ENCODE results near the gene PPP2R2B. TPM values are rescaled to one million over a fixed set of nuclear protein-coding genes. Genes with fewer than 3 reads are reported as not detected.

Gene PPP2R2B
- total RNA-seq, 1 donor from 2014 or later: 10.0 TPM

DNA sequence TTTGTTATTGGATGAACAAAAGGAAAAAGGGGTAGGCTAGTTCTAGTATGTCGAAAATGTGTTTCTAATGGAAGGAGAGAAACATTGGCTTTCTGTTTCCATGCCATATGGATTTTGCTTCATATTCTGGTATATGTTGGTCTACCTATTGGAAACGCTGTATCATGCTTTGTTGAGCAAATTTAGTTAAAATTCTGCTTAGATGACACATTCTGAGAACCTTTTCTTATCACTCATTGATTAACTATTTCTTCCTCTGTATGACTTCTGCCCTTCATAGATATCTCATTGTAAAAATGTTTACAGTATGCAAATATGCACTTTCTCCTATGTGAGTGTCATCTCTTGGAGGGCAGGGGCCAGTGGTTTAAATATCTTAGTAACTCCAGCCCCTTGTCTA, 293.8 kb downstream of the PPP2R2B start:
- Histone ChIP-seq H3K4me1 (no peaks in the 10 kb centered on the region), H3K36me3 (no peaks in the 10 kb centered on the region), H3K4me3 (no peak overlapping the region), H3K9me3 (no peaks in the 10 kb centered on the region), H3K27me3 (no peaks in the 10 kb centered on the region), H3K27ac (no peak overlapping the region)
- intact Hi-C loops (cut with DNase I): no loop called here
- TF ChIP-seq, protein P1, sequence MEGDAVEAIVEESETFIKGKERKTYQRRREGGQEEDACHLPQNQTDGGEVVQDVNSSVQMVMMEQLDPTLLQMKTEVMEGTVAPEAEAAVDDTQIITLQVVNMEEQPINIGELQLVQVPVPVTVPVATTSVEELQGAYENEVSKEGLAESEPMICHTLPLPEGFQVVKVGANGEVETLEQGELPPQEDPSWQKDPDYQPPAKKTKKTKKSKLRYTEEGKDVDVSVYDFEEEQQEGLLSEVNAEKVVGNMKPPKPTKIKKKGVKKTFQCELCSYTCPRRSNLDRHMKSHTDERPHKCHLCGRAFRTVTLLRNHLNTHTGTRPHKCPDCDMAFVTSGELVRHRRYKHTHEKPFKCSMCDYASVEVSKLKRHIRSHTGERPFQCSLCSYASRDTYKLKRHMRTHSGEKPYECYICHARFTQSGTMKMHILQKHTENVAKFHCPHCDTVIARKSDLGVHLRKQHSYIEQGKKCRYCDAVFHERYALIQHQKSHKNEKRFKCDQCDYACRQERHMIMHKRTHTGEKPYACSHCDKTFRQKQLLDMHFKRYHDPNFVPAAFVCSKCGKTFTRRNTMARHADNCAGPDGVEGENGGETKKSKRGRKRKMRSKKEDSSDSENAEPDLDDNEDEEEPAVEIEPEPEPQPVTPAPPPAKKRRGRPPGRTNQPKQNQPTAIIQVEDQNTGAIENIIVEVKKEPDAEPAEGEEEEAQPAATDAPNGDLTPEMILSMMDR (IDR thresholded peaks at IDR 0.05): no peak
- no peak for DNase-seq (ENCODE audit: low spot score in 2 of 2)

DNA sequence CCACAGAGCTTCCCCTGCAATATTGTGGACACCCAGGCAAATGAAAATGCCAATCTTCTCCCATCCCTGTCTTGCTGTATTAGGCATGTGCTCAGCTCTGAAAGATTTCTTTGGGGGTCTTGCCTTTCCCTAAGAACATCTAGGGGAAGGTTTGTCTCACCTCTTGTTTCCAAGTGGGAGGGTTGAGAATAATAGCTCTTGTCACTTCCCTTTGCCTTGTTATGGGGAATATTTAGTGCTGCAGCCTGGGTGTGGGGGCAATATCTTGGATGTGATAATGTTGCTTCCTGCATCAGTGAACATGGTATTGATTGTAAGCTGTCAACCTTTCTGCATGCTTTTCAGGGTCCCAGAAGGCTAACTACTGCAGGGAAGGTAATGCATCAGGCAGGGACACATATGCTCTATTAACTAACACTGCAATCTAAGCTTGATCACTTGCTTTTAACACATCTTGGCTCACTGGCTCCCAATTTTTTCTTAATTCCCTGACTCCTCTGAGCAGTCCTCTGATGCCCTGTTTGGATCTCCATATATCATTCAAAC, 296.4 kb downstream of the PPP2R2B start:
- intact Hi-C loops (cut with DNase I): no loop called here
- H3K4me1 ChIP-seq: no peaks in the 10 kb centered on the region
- no peak overlapping the region for H3K4me3 ChIP-seq
- no peak for DNase-seq (ENCODE audit: low spot score in 2 of 2)
- no peaks in the 10 kb centered on the region for H3K9me3 ChIP-seq
- no peak overlapping the region for H3K27ac ChIP-seq
- H3K27me3 ChIP-seq: no peaks in the 10 kb centered on the region
- H3K36me3 ChIP-seq: no peaks in the 10 kb centered on the region
- TF ChIP-seq, protein P1 (IDR thresholded peaks at IDR 0.05): no peak

DNA sequence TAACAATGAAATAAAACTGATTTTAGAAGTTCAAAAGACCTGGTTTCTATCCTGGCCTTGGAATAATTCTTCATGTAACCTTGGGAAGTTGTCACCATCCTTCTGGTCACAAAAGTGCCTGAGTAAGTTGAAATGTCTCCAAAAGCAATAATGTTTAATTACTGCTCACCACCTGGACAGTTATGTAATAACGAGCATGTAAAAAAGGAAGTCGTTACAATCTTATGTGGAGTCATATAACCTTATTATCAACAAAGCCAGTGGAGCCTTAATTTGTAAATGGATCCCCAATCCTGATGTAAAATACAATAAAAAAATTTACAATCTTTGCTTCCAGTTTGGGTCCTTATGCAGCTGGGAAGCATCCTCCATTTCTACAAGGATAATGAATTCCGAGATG, 298.3 kb downstream of the PPP2R2B start:
- no peaks in the 10 kb centered on the region for H3K9me3 ChIP-seq
- no peak overlapping the region for H3K4me3 ChIP-seq
- TF ChIP-seq, protein P1 (IDR thresholded peaks at IDR 0.05): no peak
- intact Hi-C loops (cut with DNase I): no loop called here
- DNase-seq (ENCODE audit: low spot score in 2 of 2): no peak
- H3K4me1 ChIP-seq: no peaks in the 10 kb centered on the region
- H3K27me3 ChIP-seq: no peaks in the 10 kb centered on the region
- no peaks in the 10 kb centered on the region for H3K36me3 ChIP-seq
- no peak overlapping the region for H3K27ac ChIP-seq

DNA sequence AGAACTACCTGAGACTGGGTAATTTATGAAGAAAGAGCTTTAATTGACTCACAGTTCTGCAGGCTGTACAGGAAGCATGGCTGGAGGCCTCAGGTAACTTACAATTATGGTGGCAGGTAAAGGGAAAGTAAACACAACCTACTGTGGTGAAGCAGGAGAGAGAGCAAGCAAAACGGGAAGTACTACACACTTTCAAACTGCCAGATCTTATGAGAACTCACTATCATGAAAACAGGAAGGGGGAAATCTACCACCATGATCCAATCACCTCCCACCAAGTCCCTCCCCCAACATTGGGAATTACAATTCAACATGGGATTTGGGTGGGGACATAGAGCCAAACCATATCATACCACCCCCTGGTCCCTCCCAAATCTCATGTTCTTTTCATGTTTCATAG, 303.8 kb downstream of the PPP2R2B start:
- H3K4me1 ChIP-seq: no peaks in the 10 kb centered on the region
- no peaks in the 10 kb centered on the region for H3K9me3 ChIP-seq
- H3K27ac ChIP-seq: no peak overlapping the region
- H3K36me3 ChIP-seq: no peaks in the 10 kb centered on the region
- H3K27me3 ChIP-seq: no peaks in the 10 kb centered on the region
- DNase-seq (ENCODE audit: low spot score in 2 of 2): no peak
- no peak overlapping the region for H3K4me3 ChIP-seq
- intact Hi-C loops (cut with DNase I): no loop called here
- TF ChIP-seq, protein P1 (IDR thresholded peaks at IDR 0.05): no peak

DNA sequence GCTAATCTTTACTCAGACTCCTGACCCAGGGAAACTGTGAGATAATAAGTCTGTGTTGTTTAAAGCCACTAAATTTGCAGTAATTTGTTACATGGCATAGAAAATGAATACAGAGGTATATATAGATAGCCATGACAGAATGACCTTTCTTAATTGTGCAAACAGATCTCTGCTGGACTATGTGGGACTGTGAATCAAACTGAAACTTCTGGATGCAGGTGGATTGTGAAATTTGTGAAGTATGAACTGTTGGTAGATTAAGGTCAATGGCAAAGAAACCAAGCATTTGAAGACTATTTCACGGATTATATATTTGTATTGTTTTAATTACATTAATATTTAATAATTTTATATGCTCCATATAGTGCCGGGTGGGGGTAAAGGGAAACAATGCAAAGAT, 310.4 kb downstream of the PPP2R2B start:
- no peak for DNase-seq (ENCODE audit: low spot score in 2 of 2)
- intact Hi-C loops (cut with DNase I): no loop called here
- H3K4me1 ChIP-seq: no peaks in the 10 kb centered on the region
- no peak overlapping the region for H3K4me3 ChIP-seq
- no peak overlapping the region for H3K27ac ChIP-seq
- no peaks in the 10 kb centered on the region for H3K9me3 ChIP-seq
- TF ChIP-seq, protein P1 (IDR thresholded peaks at IDR 0.05): no peak
- H3K36me3 ChIP-seq: no peaks in the 10 kb centered on the region
- no peaks in the 10 kb centered on the region for H3K27me3 ChIP-seq

Data from ascending aorta (tissue), 2 donors.